ENCODE measurements around the gene OR10H1.

OR10H1 gene

GRCh38 chr19:15759962-15760565 lies 55.4 kb downstream of the OR10H1 start:
- DNase-seq, result no peak

- no peak for DNase-seq
These were observed 57.1 kb downstream of the OR10H1 start for GRCh38 chr19:15758379-15758778.
